T-cell (primary cell): Measurements from ENCODE around the gene PFDN4. TPM values are rescaled to one million over a fixed set of nuclear protein-coding genes. Genes with fewer than 3 reads are reported as not detected.

Source experiments
- ATAC-seq, 4 experiments: fragments of 200-7000 bp in 3 of 4; fragments of 150-1000 bp in 1 of 4; cut with Tn5 transposase; replicated peaks in 1 of 4; 1 replicate in 3 of 4; 2 replicates in 1 of 4; pipeline ENCODE4 v1.10.0; 2021; ENCODE audit warnings: moderate library complexity in 3 of 4, mild to moderate bottlenecking in 2 of 4, moderate number of reproducible peaks in 1 of 4
- CTCF ChIA-PET, 2 donors: fragments of 300-600 bp; sonication (Branson Sonifier 250); formaldehyde crosslinking; loops; one replicate each; lab custom pipeline; 2022; ENCODE audit warnings: antibody characterized with exemption in 2 of 2; lab: Charles Lee
- POLR2A ChIA-PET, 2 donors: fragments of 300-600 bp; sonication (Branson Sonifier 250); formaldehyde crosslinking; loops; one replicate each; lab custom pipeline; 2022; ENCODE audit warnings: antibody characterized with exemption in 2 of 2; lab: Charles Lee
- DNase-seq, 35 experiments: peaks; one replicate each; pipeline versions ENCODE4 v3.0.0 to v3.0.0-alpha.2; 2013 to 2023
- H3K27ac ChIP-seq: one replicate; pipeline ENCODE4 v1.5.1; 2013; ENCODE audit warnings: low read length
- H3K27me3 ChIP-seq, 2 experiments: replicated peaks in 1 of 2; 1 replicate in 1 of 2; 2 replicates in 1 of 2; pipeline versions ENCODE4 v1.6.1 to v1.7.0; 2013; ENCODE audit warnings: low read length in 1 of 2, mixed read lengths in 1 of 2; ENCODE audit not compliant: control insufficient read depth in 2 of 2, insufficient read depth in 2 of 2; ENCODE audit errors: extremely low read depth in 1 of 2
- H3K36me3 ChIP-seq, 2 donors: 1 replicate in 1 of 2; 2 replicates in 1 of 2; pipeline versions ENCODE4 v1.6.1 to v1.7.0; 2013; ENCODE audit warnings: low read length in 1 of 2; ENCODE audit not compliant: control insufficient read depth in 2 of 2, insufficient read depth in 1 of 2; ENCODE audit errors: extremely low read depth in 1 of 2
- H3K4me1 ChIP-seq, 2 experiments: 1 replicate in 1 of 2; 2 replicates in 1 of 2; pipeline versions ENCODE4 v1.6.1 to v1.7.0; 2013; ENCODE audit warnings: low read length in 2 of 2, mixed read lengths in 1 of 2; ENCODE audit not compliant: insufficient read depth in 2 of 2, control insufficient read depth in 1 of 2; ENCODE audit errors: extremely low read depth in 1 of 2
- H3K4me3 ChIP-seq, 2 donors: 1 replicate in 1 of 2; 2 replicates in 1 of 2; pipeline versions ENCODE4 v1.5.1 to v1.7.0; 2013; ENCODE audit warnings: mild to moderate bottlenecking in 2 of 2, low read length in 1 of 2, moderate library complexity in 1 of 2; ENCODE audit not compliant: control insufficient read depth in 1 of 2; ENCODE audit errors: extremely low read depth in 1 of 2
- H3K9me3 ChIP-seq: 2 replicates; pipeline ENCODE4 v1.7.0; 2013
- H3K27ac Mint-ChIP-seq, 2 donors: one replicate each; pipeline ENCODE4 v1.8.0; 2020 to 2021; ENCODE audit warnings: mild to moderate bottlenecking in 2 of 2, mixed read lengths in 2 of 2
- H3K27me3 Mint-ChIP-seq, 2 donors: one replicate each; pipeline ENCODE4 v1.8.0; 2021 to 2022; ENCODE audit warnings: mixed read lengths in 2 of 2
- H3K36me3 Mint-ChIP-seq: one replicate; pipeline ENCODE4 v1.8.0; 2021; ENCODE audit warnings: mixed read lengths
- H3K4me1 Mint-ChIP-seq, 3 donors: one replicate each; pipeline ENCODE4 v1.8.0; 2020 to 2022; ENCODE audit warnings: mixed read lengths in 3 of 3, mild to moderate bottlenecking in 1 of 3
- H3K4me3 Mint-ChIP-seq, 3 donors: one replicate each; pipeline ENCODE4 v1.8.0; 2020 to 2022; ENCODE audit warnings: mild to moderate bottlenecking in 3 of 3, mixed read lengths in 3 of 3, moderate library complexity in 3 of 3
- H3K9me3 Mint-ChIP-seq, 3 donors: one replicate each; pipeline ENCODE4 v1.8.0; 2020 to 2022; ENCODE audit warnings: mixed read lengths in 3 of 3
- WGBS: methylation state at CpG from one replicate; pipeline ENCODE4 v1.1.5; 2013; ENCODE audit warnings: missing lambda C conversion rate; ENCODE audit not compliant: insufficient coverage; 5-methylcytosine and 5-hydroxymethylcytosine counted together
- total RNA-seq, 35 experiments: library from RNA in 6 of 35; stranded (reverse) in 6 of 35; fragments of 120-200 nt in 1 of 35; gene quantifications; one replicate each; pipeline versions ENCODE4 v1.2.1 to v1.2.4 and lab custom pipeline; 2013 to 2026

Gene PFDN4
- total RNA-seq, 5 donors from 2014 or later (not counting 1 experiment from before 2014, with no cell fraction given): 14.9 to 19.2 (median 17.6) TPM

DNA sequence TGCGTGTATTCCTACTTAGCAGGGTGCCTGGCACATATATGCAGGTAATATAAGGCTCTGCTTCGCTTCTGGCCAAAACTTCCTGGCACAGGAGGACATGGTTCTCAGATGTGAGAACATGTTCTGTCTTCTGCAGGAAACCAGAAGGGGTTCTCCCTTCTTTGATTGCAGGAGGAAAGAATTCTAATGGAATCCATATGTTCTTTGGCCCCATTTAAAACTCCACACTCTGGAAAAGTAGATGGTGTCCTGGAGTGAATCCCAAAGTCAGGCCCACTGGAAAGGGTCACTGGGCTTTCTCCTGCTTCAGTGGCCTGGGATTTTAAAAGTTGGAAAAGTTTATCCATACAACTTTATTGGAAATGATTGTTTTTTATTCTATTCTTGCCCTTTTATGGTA lies 17.7 kb upstream of the PFDN4 start:
- H3K27ac Mint-ChIP-seq: no peak overlapping the region
- Histone ChIP-seq H3K27ac (no peak overlapping the region), H3K27me3 (peaks cover 0 to 10% of the 10 kb centered on the region in 2 experiments), H3K9me3 (no peaks in the 10 kb centered on the region), H3K36me3 (no peaks in the 10 kb centered on the region), H3K4me1 (no peaks in the 10 kb centered on the region), H3K4me3 (no peak overlapping the region)
- H3K4me3 Mint-ChIP-seq: no peak overlapping the region
- peaks cover 12 to 23% of the 10 kb centered on the region in 2 donors for H3K27me3 Mint-ChIP-seq
- ChIA-PET POLR2A (interaction anchor here in 1 of 2 donors (0.7 kb wide), 1 partner anchor 1452 kb away, joined by 11 read pairs; no protein-coding TSS in a partner anchor), CTCF (no interaction called here)
- DNase-seq (no peak), ATAC-seq (no peak)
- 89% methylated on average over 2 of the region's 2 CpGs for WGBS
- no peaks in the 10 kb centered on the region for H3K36me3 Mint-ChIP-seq
- no peaks in the 10 kb centered on the region for H3K4me1 Mint-ChIP-seq
- no peaks in the 10 kb centered on the region for H3K9me3 Mint-ChIP-seq

- ChIA-PET CTCF (interaction anchor here in 1 of 2 donors (0.7 kb wide), 1 partner anchor 784 kb away, joined by 3 read pairs; no protein-coding TSS in a partner anchor), POLR2A (no interaction called here)
- H3K27me3 Mint-ChIP-seq: peaks cover 8 to 16% of the 10 kb centered on the region in 2 donors
Observed at GRCh38 chr20:54193817-54194216, 14.1 kb upstream of the PFDN4 start.

GRCh38 chr20:54194724-54195438 lies 13.0 kb upstream of the PFDN4 start:
- ChIA-PET CTCF (no interaction called here), POLR2A (no interaction called here)
- no peak overlapping the region for H3K27ac Mint-ChIP-seq

More at GRCh38 chr20:54193817-54194216, 14.1 kb upstream of the PFDN4 start:
- Mint-ChIP-seq H3K4me1 (no peaks in the 10 kb centered on the region), H3K27ac (no peak overlapping the region), H3K4me3 (no peak overlapping the region), H3K9me3 (no peaks in the 10 kb centered on the region), H3K36me3 (no peaks in the 10 kb centered on the region)
- Histone ChIP-seq H3K4me1 (no peaks in the 10 kb centered on the region), H3K27me3 (peaks cover 0 to 8% of the 10 kb centered on the region in 2 experiments), H3K27ac (no peak overlapping the region), H3K9me3 (no peaks in the 10 kb centered on the region), H3K36me3 (no peaks in the 10 kb centered on the region), H3K4me3 (no peak overlapping the region)
- DNase-seq (no peak), ATAC-seq (no peak)
- WGBS: 60% methylated on average over 1 of the region's 5 CpGs

DNA sequence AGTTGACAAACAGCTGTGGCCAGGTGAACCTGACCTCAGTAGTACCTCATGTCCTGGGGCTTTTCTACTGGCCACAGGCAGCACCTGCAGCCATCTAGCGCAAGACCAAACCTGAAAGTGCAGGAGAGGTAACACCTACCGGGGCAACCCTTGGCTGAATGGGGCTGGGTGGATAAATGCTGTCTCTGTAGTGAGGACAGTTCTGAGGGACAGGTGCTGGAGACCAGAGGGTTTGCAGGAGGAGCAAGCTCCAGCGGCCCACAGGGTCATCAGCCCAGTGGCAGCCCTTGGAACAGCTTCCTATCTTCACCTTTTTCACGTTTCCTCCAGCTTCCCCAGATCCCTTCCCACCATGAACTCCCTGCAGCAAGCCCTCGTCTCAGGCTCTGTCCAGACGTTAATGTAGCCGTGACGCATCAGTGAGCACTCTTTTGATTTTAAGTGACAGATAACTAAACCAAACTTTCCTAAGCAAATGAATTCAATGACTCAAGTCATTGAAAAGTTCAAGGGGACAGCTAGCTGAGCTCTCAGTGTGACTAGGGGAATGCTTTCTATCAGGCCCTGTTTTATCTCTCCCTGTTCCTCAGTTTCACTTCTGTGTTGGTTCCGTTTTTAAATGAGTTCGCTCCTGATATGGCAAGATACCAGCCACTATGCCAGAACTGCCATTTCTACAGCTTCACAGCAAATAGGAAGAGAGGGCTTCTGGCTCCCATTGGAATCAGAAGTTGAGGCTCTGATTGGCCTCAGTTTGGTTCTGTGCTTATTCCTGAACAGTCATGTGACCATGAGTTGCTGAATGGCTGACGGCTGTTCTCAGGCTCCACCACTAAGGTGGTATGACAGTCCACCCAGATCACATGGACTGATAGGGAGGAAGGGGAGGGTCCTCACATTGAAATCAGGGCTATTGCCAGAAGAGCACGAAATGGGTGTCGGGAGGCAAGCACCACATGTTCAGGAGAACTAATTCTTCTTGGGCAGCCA lies 12.1 kb upstream of the PFDN4 start:
- POLR2A ChIA-PET: no interaction called here
- H3K4me1 Mint-ChIP-seq: no peaks in the 10 kb centered on the region

More at GRCh38 chr20:54194724-54195438, 13.0 kb upstream of the PFDN4 start:
- Mint-ChIP-seq H3K36me3 (no peaks in the 10 kb centered on the region), H3K4me3 (no peak overlapping the region), H3K27me3 (peaks cover 8 to 16% of the 10 kb centered on the region in 2 donors), H3K9me3 (no peaks in the 10 kb centered on the region), H3K4me1 (no peaks in the 10 kb centered on the region)
- no peak overlapping the region for H3K27ac ChIP-seq
- no peaks in the 10 kb centered on the region for H3K36me3 ChIP-seq
- no peaks in the 10 kb centered on the region for H3K4me1 ChIP-seq
- no peaks in the 10 kb centered on the region for H3K9me3 ChIP-seq
- H3K4me3 ChIP-seq: no peak overlapping the region
- DNase-seq (no peak), ATAC-seq (no peak)
- H3K27me3 ChIP-seq: peaks cover 0 to 8% of the 10 kb centered on the region in 2 experiments
- 84% methylated on average over 6 of the region's 11 CpGs for WGBS

DNA sequence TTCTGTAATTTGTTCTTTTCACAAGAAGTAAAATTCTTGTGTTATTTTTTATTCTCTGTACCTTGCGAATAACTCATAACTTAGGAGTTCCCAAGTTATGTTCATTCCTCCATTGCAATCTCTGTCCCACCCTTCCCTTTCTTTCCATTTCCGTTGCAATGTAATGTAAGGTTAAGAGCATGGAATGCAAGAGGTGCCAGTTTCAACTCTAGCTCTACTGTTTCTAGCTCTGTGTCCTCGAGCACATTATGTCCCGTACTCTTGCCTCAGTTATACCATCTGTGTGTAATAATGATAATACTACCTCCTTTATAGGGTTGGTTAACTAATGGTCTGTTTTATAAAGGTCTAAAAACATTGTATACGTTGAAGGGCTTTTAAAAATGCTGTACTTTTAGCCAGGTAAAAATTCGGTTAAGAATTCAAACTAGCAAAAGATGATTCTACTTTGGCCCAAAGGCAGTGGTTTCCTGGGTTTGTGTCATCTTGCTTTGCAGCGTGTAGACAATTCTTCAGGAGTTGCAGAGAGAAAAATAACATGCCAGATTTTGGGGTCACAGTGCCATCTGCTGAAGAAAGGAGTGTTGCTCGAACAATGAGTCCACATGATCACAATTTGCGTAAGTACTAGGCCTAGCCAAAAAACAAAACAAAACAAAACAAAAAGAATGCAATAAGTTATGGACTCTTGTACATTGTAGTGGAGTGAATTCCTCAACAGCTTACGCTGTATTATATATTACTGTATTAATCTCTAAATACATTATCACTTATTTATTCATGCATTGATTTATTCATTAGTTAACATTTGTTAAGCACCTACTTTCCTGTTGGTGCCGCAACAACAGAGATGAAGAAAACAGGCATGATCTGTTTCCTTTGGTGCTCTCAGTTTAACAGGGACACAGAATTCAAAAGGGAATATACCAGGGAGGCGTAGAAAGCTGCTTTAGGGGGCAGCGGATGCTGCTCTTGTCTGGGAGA lies 10.0 kb upstream of the PFDN4 start:
- H3K4me3 ChIP-seq: no peak overlapping the region
- H3K4me1 Mint-ChIP-seq: no peaks in the 10 kb centered on the region
- H3K9me3 ChIP-seq: no peaks in the 10 kb centered on the region
- H3K4me3 Mint-ChIP-seq: no peak overlapping the region
- H3K27me3 ChIP-seq: peaks cover 0 to 9% of the 10 kb centered on the region in 2 experiments
- ATAC-seq (no peak), DNase-seq (no peak)
- H3K27me3 Mint-ChIP-seq: peaks cover 2 to 8% of the 10 kb centered on the region in 2 donors
- no peaks in the 10 kb centered on the region for H3K36me3 ChIP-seq
- H3K27ac Mint-ChIP-seq: no peak overlapping the region
- no peak overlapping the region for H3K27ac ChIP-seq
- POLR2A ChIA-PET: interaction anchor here in 1 of 2 donors (1.2 kb wide), 1 partner anchor 10 kb away, joined by 3 read pairs; the partner anchor contains the start of gene PFDN4
- CTCF ChIA-PET: interaction anchor here in 1 of 2 donors (0.6 to 1.4 kb wide), 7 partner anchors 17 to 1957 kb away, joined by 3 to 6 read pairs (median 3); no protein-coding TSS in a partner anchor
- H3K9me3 Mint-ChIP-seq: no peaks in the 10 kb centered on the region
- no peaks in the 10 kb centered on the region for H3K36me3 Mint-ChIP-seq
- H3K4me1 ChIP-seq: no peaks in the 10 kb centered on the region
- WGBS: 100% methylated on average over 2 of the region's 13 CpGs

More for the DNA sequence above, 12.1 kb upstream of the PFDN4 start:
- H3K9me3 ChIP-seq: no peaks in the 10 kb centered on the region
- peaks cover 0 to 10% of the 10 kb centered on the region in 2 experiments for H3K27me3 ChIP-seq
- DNase-seq (no peak), ATAC-seq (no peak)
- WGBS: 82% methylated on average over 8 of the region's 13 CpGs
- Mint-ChIP-seq H3K36me3 (no peaks in the 10 kb centered on the region), H3K4me3 (no peak overlapping the region), H3K9me3 (no peaks in the 10 kb centered on the region), H3K27ac (no peak overlapping the region), H3K27me3 (peaks cover 8 to 16% of the 10 kb centered on the region in 2 donors)
- CTCF ChIA-PET: no interaction called here
- no peaks in the 10 kb centered on the region for H3K4me1 ChIP-seq
- no peak overlapping the region for H3K27ac ChIP-seq
- no peaks in the 10 kb centered on the region for H3K36me3 ChIP-seq
- no peak overlapping the region for H3K4me3 ChIP-seq
